Fibroblast of pulmonary artery (primary cell): ENCODE data around the gene SDSL.

Experiments
- DNase-seq: peaks from one replicate; pipeline ENCODE4 v3.0.0-alpha.2; 2010; ENCODE audit warnings: low read depth
- H3K4me3 ChIP-seq: replicated peaks from 2 replicates; pipeline ENCODE4 v1.5.1; 2011; ENCODE audit warnings: low read depth, mild to moderate bottlenecking, control low read depth, low read length, moderate library complexity
- CTCF ChIP-seq: IDR thresholded peaks from 2 replicates; pipeline ENCODE4 v1.5.1; 2011; ENCODE audit warnings: mild to moderate bottlenecking, control low read depth, low read length, inconsistent platforms; ENCODE audit errors: missing control alignments

The SDSL gene

GRCh38 chr12:113428482-113428881 lies 6.3 kb downstream of the SDSL start:
- no peak for DNase-seq
- TF ChIP-seq CTCF: no peak
- H3K4me3 ChIP-seq: no peak overlapping the region

GRCh38 chr12:113432986-113433385 lies 10.8 kb downstream of the SDSL start:
- TF ChIP-seq CTCF: no peak
- H3K4me3 ChIP-seq: no peak overlapping the region
- no peak for DNase-seq

GRCh38 chr12:113435367-113435766 lies 13.2 kb downstream of the SDSL start:
- TF ChIP-seq CTCF: no peak
- no peak overlapping the region for H3K4me3 ChIP-seq

GRCh38 chr12:113436586-113436985 lies 14.4 kb downstream of the SDSL start:
- DNase-seq: no peak
- no peak for TF ChIP-seq CTCF
- no peak overlapping the region for H3K4me3 ChIP-seq

More at GRCh38 chr12:113435367-113435766, 13.2 kb downstream of the SDSL start:
- no peak for DNase-seq

- no peak for DNase-seq
- no peak for TF ChIP-seq CTCF
- H3K4me3 ChIP-seq: no peak overlapping the region
Observed at GRCh38 chr12:113436993-113437728, 15.0 kb downstream of the SDSL start.

GRCh38 chr12:113437729-113438100 lies 15.5 kb downstream of the SDSL start:
- H3K4me3 ChIP-seq: no peak overlapping the region
- DNase-seq: no peak
- no peak for TF ChIP-seq CTCF
